BLaER1 (cell line): ENCODE data around the gene HES5.

ENCODE experiments used
- H3K27ac ChIP-seq: shearing (Covaris generic); formaldehyde crosslinking; 2 replicates; pipeline ENCODE4 v1.8.1; 2022
- H3K27me3 ChIP-seq: shearing (Covaris generic); formaldehyde crosslinking; 2 replicates; pipeline ENCODE4 v1.8.1; 2022
- H3K36me3 ChIP-seq: shearing (Covaris generic); formaldehyde crosslinking; 2 replicates; pipeline ENCODE4 v1.8.1; 2022
- H3K4me1 ChIP-seq: shearing (Covaris generic); formaldehyde crosslinking; 2 replicates; pipeline ENCODE4 v1.8.1; 2022
- H3K4me2 ChIP-seq: shearing (Covaris generic); formaldehyde crosslinking; 2 replicates; pipeline ENCODE4 v1.8.1; 2022
- H3K4me3 ChIP-seq: shearing (Covaris generic); formaldehyde crosslinking; 2 replicates; pipeline ENCODE4 v1.8.1; 2022
- H3K9ac ChIP-seq: shearing (Covaris generic); formaldehyde crosslinking; 2 replicates; pipeline ENCODE4 v1.8.1; 2022
- H3K9me3 ChIP-seq: shearing (Covaris generic); formaldehyde crosslinking; 2 replicates; pipeline ENCODE4 v1.8.1; 2022
- H4K20me1 ChIP-seq: shearing (Covaris generic); formaldehyde crosslinking; 2 replicates; pipeline ENCODE4 v1.8.1; 2022
- Cebpa-rat ChIP-seq: shearing (Covaris generic); IDR thresholded peaks from 2 replicates; pipeline ENCODE4 v1.8.1; 2022

Gene HES5

GRCh38 chr1:2541619-2542245 is 11.7 kb upstream of the HES5 start:
- no peak overlapping the region for H3K9ac ChIP-seq
- no peaks in the 10 kb centered on the region for H3K36me3 ChIP-seq
- TF ChIP-seq Cebpa-rat: no peak
- no peak overlapping the region for H3K4me2 ChIP-seq
- no peak overlapping the region for H3K27ac ChIP-seq
- no peaks in the 10 kb centered on the region for H4K20me1 ChIP-seq
- H3K4me3 ChIP-seq: no peak overlapping the region
- H3K9me3 ChIP-seq: no peaks in the 10 kb centered on the region
- H3K4me1 ChIP-seq: peaks cover 68% of the 10 kb centered on the region
- H3K27me3 ChIP-seq: peaks cover 4% of the 10 kb centered on the region; the same call in 1 of the 2 replicates

GRCh38 chr1:2540816-2541492 is 10.9 kb upstream of the HES5 start:
- Histone ChIP-seq H3K4me3 (no peak overlapping the region), H3K27ac (no peak overlapping the region), H3K9me3 (no peaks in the 10 kb centered on the region), H3K27me3 (peaks cover 4% of the 10 kb centered on the region; the same call in 1 of the 2 replicates), H3K9ac (no peak overlapping the region), H3K4me2 (peak overlapping the region; percentile 79), H4K20me1 (no peaks in the 10 kb centered on the region), H3K4me1 (peaks cover 62% of the 10 kb centered on the region), H3K36me3 (no peaks in the 10 kb centered on the region)
- no peak for TF ChIP-seq Cebpa-rat

GRCh38 chr1:2539312-2539907 is 9.3 kb upstream of the HES5 start:
- no peak overlapping the region for H3K9ac ChIP-seq
- H3K4me3 ChIP-seq: no peak overlapping the region
- no peaks in the 10 kb centered on the region; the same call in 1 of the 2 replicates for H4K20me1 ChIP-seq
- H3K4me2 ChIP-seq: no peak overlapping the region
- no peaks in the 10 kb centered on the region for H3K9me3 ChIP-seq
- H3K27ac ChIP-seq: no peak overlapping the region
- H3K4me1 ChIP-seq: peaks cover 51% of the 10 kb centered on the region
- no peaks in the 10 kb centered on the region for H3K36me3 ChIP-seq
- H3K27me3 ChIP-seq: peaks cover 16% of the 10 kb centered on the region
- TF ChIP-seq Cebpa-rat: no peak

- Histone ChIP-seq H3K9me3 (no peaks in the 10 kb centered on the region), H4K20me1 (no peaks in the 10 kb centered on the region; the same call in 1 of the 2 replicates), H3K27me3 (peaks cover 21% of the 10 kb centered on the region), H3K9ac (no peak overlapping the region), H3K4me3 (no peak overlapping the region), H3K27ac (no peak overlapping the region), H3K36me3 (no peaks in the 10 kb centered on the region), H3K4me2 (no peak overlapping the region), H3K4me1 (peaks cover 50% of the 10 kb centered on the region)
- TF ChIP-seq Cebpa-rat: no peak
Observed at GRCh38 chr1:2538872-2539271, 8.8 kb upstream of the HES5 start.

GRCh38 chr1:2538376-2538775 is 8.3 kb upstream of the HES5 start:
- peaks cover 25% of the 10 kb centered on the region for H3K27me3 ChIP-seq
- no peak overlapping the region for H3K4me2 ChIP-seq
- no peaks in the 10 kb centered on the region for H3K36me3 ChIP-seq
- H3K9ac ChIP-seq: no peak overlapping the region
- no peak overlapping the region for H3K4me3 ChIP-seq
- no peaks in the 10 kb centered on the region for H3K9me3 ChIP-seq
- no peak overlapping the region for H3K27ac ChIP-seq
- no peak for TF ChIP-seq Cebpa-rat
- H3K4me1 ChIP-seq: peaks cover 45% of the 10 kb centered on the region
- no peaks in the 10 kb centered on the region; the same call in 1 of the 2 replicates for H4K20me1 ChIP-seq

- Histone ChIP-seq H3K36me3 (no peaks in the 10 kb centered on the region), H3K9me3 (no peaks in the 10 kb centered on the region), H4K20me1 (no peaks in the 10 kb centered on the region; the same call in 1 of the 2 replicates), H3K27ac (no peak overlapping the region), H3K9ac (no peak overlapping the region), H3K27me3 (peaks cover 31% of the 10 kb centered on the region), H3K4me2 (no peak overlapping the region), H3K4me3 (no peak overlapping the region), H3K4me1 (peaks cover 39% of the 10 kb centered on the region)
- no peak for TF ChIP-seq Cebpa-rat
Observed at GRCh38 chr1:2537784-2538115, 7.7 kb upstream of the HES5 start.

- Histone ChIP-seq H3K4me3 (no peak overlapping the region), H3K27ac (no peak overlapping the region), H3K27me3 (peaks cover 47% of the 10 kb centered on the region), H4K20me1 (peaks cover 14% of the 10 kb centered on the region), H3K4me2 (no peak overlapping the region), H3K36me3 (no peaks in the 10 kb centered on the region), H3K9me3 (no peaks in the 10 kb centered on the region), H3K9ac (no peak overlapping the region), H3K4me1 (peaks cover 31% of the 10 kb centered on the region)
- no peak for TF ChIP-seq Cebpa-rat
Observed at GRCh38 chr1:2535981-2536380, 5.9 kb upstream of the HES5 start.

- Histone ChIP-seq H3K4me2 (no peak overlapping the region), H3K27me3 (peaks cover 52% of the 10 kb centered on the region), H3K9ac (no peak overlapping the region), H4K20me1 (peaks cover 19% of the 10 kb centered on the region), H3K9me3 (no peaks in the 10 kb centered on the region), H3K36me3 (no peaks in the 10 kb centered on the region), H3K4me3 (no peak overlapping the region), H3K27ac (no peak overlapping the region), H3K4me1 (peaks cover 34% of the 10 kb centered on the region)
- TF ChIP-seq Cebpa-rat: no peak
Observed at GRCh38 chr1:2535455-2535854, 5.4 kb upstream of the HES5 start.

- Histone ChIP-seq H4K20me1 (peaks cover 24% of the 10 kb centered on the region), H3K27ac (no peak overlapping the region), H3K9me3 (no peaks in the 10 kb centered on the region), H3K4me1 (peaks cover 34% of the 10 kb centered on the region), H3K4me2 (peak overlapping the region; percentile 20; the same call in 1 of the 2 replicates), H3K4me3 (no peak overlapping the region), H3K9ac (no peak overlapping the region), H3K36me3 (no peaks in the 10 kb centered on the region), H3K27me3 (peaks cover 54% of the 10 kb centered on the region)
- TF ChIP-seq Cebpa-rat: no peak
Observed at GRCh38 chr1:2534687-2535441, 4.8 kb upstream of the HES5 start.
